AML-193 (cell line): ENCODE data around the gene PDZD4.

Experiments
- DNase-seq, 2 experiments: peaks; one replicate each; lab custom pipeline; 2025; lab: John Stamatoyannopoulos, UW

Gene PDZD4

DNA sequence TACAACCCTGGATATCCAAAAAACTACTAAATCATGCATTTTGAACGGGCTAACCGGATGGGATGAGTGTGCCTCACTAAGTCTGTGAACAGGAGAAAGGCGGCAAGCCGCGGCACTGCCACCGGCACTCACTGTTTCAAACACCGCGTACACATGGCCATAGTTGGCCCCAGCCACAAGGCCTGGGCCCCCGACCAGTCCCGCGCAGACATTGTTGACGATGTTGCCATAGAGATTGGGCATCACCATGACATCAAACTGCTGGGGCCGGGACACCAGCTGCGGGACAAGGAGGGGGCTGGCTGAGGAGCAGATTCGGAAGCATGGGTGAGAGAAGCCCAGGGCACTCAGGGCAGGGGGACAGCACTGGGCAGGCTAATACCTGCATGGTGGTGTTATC is 43.7 kb downstream of the PDZD4 start:
- no peak for DNase-seq

DNA sequence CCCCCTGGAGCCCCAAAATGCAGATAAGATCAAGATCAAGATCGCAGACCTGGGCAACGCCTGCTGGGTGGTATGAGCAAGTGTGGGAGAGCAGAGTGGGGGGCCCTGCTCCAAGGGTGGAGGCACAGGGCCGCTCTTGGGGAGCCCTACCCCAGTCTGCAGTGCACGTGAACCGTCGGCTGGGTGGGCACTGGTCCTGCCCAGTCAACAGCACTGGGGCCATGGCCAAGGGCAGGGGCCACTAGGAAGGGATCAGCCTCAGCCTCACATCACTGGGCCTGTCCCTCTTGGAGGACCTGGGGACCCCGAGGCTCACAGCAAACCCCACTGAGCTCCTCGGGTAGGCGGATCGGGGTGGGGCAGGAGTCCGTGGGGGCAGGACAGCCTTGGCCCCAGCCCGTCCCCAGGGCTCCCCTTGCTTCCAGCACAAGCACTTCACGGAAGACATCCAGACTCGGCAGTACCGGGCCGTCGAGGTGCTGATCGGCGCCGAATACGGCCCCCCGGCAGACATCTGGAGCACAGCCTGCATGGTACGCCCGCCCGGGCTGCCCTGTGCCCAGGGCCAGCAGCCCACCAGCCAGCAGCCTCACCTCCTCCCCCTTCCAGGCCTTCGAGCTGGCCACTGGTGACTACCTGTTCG is 45.9 kb downstream of the PDZD4 start:
- no peak for DNase-seq

DNA sequence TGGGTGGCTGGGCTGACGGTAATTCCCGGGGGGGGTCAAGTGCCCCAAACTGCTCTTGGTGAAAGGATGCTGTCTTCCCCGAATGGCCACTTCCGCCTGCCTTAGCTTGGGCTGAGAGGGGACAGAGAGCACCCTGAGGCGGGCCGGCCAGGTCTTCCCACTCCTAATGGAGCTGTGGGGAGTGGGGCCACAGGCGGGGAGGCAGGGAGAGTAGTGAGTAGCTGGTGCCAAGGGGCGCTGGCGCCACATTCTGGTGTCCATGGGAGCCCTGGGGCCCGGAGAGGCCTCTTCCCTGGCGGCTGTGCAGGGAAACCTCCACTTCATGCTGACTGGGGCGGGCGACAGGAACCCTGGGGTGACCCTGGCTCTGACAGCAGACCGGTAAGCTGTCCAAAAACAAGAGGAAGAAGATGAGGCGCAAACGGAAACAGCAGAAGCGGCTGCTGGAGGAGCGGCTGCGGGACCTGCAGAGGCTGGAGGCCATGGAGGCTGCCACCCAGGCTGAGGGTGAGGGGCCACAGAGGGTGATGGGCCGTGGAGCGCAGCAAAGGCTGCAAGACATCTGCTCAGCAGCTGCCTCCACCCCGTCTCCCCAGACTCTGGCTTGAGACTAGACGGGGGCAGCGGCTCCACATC is 46.8 kb downstream of the PDZD4 start:
- DNase-seq, result no peak

DNA sequence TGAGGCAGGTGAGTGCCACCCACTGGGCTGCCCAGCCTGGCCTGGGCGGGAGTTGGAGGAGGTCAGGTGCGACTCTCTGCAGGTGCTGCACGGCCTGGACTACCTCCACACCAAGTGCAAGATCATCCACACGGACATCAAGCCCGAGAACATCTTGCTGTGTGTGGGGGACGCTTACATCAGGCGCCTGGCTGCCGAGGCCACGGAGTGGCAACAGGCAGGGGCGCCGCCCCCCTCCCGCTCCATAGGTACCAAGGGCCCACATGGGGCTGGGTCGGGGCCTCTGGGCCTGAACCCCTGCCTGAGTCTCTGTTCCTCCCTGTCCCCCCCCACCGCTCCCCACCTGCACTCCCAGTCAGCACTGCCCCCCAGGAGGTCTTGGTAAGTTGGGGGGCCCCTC is 47.5 kb downstream of the PDZD4 start:
- DNase-seq, result no peak

DNA sequence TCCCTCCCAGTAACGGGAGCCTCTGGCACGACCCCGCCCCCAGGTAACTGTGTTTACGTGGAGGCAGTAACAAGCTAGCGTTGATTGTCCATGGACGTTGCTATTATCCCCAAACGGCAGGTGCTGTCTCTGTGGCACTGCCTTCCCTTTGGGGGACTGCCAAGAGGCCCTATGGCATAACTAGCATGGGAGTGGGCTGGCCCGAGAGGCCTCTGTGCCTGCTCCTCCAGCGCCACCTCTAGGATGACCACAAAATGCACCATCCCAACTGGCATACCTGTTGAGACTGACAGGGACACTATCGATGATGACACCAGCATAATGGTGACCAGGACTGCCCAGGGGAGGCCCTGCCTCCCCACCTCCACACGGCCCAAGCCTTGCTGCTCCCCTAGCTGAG is 48.0 kb downstream of the PDZD4 start:
- no peak for DNase-seq

DNA sequence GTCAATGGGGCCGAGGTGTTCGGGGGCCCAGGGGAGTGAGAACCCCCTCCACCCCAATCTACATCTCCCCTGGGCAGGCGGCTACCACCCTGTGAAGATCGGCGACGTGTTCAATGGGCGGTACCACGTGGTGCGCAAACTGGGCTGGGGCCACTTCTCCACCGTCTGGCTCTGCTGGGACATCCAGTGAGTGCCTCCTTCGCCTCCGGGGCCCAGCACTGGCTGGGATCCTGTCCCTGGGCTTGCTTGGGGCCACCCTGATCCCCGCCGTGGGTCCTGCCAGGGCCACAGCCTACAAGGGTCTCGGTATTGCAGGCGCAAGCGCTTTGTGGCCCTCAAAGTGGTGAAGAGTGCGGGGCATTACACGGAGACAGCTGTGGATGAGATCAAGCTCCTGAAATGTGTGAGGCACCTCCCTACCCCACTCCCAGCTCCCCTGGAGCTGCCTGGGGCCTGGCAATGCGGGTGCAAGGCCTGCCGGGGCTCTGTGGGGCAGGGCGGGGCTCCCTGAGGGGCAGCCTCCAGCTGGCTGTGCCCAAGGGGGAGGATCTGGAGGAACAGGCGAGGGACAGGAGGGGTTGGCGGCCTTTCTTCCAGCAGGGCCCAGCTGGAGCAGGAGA is 48.8 kb downstream of the PDZD4 start:
- no peak for DNase-seq

DNA sequence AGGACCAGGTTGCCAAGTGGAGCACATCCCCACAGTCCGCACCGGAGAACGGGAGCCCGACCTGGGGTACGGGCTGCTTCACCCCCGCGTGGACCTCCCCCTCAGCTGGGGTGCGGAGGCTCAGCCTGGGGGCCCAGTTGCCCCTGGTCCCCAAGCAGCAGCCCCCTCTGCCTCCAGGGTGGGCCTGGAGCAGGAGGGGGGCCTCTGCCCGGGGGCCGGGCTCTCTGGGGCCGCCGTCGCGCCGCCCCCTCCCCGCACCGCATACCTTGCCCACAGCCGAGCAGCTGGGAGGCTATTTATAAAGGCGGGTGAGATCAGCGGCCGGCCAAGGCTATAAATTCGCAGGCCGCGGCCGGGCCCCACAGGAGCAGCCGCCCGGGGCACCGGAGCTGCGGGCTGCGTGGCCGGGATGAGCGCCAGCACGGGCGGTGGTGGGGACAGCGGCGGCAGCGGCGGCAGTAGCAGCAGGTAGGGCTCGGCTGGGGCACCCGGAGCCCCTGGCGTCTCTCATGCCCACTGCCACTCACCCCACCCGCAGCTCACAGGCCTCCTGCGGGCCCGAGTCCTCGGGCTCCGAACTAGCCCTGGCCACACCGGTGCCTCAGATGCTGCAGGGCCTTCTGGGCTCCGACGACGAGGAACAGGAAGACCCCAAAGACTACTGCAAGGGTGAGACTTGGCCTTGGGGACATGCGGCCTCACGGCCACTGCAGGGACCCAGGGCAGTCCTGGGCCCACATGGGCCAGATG is 49.5 kb downstream of the PDZD4 start, which contains the start of gene SRPK3:
SRPK3 (plus strand) TSS at position 364 of the 750 bp plus-strand sequence; CDS start at position 410, 46 bp downstream.
- DNase-seq, result no peak

DNA sequence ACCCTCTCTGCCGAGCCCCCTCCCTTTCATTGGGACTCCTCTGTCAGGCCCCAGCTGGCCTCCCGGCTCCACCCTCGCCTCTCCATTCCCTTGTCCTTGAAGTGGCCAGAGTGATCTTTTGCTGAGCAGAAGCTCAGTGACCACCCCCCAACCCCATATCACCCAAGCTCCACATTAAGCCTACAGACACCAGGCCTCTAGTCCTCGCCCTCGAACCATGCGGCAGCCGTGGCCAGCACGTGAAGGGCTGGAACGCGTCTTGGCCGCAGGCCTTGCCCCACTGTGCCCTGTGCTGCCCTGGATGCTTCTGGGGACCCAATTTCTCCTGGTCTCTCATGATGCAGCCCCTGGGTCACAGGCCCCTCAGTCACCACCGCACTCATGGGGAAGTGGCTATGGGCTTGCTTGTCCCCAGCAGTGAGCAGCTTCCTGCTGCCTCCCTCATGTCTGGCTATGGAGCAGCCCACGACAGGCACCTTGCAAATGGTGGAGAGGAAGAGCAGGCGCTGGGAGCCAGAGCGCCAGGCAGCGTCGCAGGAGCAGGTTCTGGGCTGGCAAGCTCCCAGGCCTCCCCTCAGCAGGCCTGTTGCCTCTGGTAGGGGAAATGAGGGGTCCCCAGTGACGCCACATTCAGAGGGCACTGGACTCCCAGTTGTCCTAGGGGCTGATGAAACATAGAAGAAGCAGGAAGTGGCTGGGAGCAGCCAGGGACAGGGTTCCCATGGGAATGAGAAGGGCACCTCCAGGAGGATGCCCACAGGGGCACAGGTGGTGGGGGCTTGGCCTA is 50.3 kb downstream of the PDZD4 start:
- DNase-seq, result no peak

DNA sequence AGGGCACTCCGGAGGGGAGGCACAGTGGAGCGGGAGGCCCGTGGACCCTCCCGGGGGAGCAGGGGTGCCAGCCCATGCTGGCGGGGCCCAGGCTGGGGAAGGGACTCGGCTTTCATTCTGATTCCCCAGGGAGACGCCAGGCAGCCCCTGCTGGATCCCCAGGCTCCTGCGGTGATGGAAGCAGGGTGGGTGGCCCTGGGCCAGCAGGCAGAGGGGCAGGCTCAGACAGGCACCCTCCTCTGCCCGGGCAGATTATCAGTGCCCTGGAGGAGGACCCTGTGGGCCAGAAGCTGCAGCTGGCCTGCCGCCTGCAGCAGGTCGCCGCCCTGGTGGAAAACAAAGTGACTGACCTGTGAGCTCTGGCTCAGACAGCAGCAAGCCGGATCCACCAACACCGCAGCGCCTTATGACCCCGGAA is 51.7 kb downstream of the PDZD4 start:
- DNase-seq, result no peak

DNA sequence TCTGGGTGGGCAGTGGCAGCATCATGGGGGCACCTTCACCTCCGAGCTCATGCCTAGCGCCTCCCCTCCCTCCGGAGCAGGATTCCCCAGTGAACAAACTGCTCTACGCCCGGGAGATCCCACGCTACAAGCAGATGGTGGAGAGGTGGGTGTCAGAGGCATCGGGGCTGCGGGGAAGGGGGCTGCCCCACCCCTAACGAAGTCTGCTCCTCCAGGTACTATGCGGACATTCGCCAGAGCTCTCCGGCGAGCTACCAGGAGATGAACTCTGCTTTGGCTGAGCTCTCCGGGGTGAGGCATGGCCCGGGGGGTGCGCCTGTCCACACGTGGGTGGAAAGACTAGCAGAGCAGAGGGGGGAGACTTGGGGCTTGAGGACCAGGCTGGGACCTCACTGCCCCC is 52.2 kb downstream of the PDZD4 start:
- DNase-seq, result no peak

DNA sequence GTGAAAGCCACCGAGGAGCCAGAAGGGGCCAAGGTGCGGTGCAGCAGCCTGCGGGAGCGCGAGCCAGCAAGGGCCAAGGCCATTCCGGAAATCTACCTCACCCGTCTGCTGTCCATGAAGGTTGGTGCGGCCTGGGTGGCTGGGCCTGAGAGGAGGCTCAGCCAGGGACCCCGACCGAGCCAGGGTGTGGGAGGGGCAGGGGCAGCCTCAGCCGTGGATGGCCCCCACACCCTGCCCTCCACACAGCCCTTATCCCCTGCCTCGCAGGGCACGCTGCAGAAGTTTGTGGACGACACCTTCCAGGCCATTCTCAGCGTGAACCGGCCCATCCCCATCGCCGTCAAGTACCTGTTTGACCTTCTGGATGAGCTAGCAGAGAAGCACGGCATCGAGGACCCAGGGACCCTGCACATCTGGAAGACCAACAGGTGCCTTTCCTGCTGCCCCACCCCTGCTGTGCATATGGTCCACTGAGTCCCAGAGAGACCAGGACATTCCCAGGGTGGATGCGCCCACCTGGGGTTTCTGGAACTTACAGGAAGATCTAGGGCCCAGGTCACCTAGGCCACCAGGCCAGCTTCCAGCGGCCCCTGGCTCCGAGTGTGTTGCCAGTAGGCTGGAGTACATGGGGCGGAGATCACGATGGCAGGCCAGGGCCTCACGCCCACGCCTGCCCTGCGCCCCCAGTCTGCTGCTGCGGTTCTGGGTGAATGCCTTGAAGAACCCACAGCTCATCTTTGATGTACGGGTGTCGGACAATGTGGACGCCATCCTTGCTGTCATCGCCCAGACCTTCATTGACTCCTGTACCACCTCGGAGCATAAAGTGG is 52.9 kb downstream of the PDZD4 start:
- DNase-seq, result no peak

DNA sequence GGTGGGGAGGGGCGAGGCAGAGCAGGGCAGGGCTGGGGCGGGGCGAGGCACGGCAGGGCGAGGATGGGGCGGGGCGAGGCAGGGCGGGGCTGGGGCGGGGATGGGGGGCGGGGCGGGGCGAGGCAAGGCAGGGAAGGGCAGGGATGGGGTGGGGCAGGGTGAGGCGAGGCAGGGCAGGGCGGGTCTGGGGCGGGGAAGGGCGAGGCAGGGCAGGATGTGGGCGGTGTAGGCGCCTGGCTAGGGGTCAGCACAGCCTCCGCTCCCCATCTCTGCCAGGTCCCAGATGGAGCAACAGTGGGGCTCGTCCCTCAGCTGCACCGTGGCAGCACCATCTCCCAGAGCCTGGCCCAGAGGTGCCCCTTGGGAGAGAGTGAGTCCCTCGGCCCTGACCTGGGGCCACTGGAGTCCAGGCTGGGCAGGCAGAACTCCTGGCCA is 53.7 kb downstream of the PDZD4 start:
- DNase-seq, result no peak

DNA sequence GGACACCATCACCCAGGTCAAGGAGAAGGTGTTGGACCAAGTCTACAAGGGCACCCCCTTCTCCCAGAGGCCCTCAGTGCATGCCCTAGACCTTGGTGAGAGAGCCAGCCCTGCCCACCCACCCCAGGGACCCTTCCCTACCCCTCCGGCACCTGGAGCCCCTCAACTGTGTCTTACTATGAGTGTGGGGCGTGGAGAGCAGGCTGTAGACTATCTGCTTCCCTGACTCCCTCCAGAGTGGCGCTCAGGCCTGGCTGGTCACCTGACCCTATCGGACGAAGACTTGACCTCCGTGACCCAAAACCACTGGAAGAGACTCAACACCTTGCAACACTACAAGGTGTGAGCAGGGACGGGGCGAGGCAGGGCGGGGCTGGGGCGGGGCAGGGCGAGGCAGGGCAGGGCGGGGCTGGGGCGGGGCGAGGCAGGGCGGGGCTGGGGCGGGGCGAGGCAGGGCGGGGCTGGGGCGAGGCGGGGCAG is 54.2 kb downstream of the PDZD4 start:
- no peak for DNase-seq

DNA sequence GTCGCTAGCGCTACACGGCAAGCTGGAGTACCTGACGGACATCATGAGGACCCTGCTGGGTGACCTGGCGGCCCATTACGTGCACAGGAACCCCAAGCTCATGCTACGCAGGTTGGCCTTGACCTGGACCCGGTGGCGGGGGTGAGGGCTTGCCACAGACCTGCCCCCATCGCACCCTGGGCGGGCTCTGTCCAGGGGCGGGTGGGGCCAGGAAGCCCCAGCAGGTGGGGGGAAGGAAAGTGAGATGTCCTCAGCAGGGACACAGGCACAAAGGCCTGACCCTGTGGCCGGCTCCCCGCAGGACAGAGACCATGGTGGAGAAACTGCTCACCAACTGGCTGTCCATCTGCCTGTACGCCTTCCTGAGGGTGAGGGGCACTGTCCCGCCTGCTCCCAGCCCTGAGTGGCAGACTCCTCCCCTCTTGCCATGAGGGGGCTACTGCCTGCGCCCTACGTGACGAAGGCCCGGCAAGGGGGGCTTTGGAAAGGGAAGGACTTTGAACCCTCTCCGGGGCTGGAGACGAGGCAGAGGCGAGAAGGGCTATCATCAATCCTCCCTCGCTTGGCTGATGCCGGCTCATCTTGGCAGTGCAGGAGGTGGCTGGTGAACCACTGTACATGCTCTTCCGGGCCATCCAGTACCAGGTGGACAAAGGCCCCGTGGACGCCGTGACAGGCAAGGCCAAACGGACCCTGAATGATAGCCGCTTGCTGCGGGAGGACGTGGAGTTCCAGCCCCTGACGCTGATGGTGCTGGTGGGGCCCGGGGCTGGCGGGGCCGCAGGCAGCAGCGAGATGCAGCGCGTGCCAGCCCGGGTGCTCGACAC is 54.8 kb downstream of the PDZD4 start:
- DNase-seq, result no peak

DNA sequence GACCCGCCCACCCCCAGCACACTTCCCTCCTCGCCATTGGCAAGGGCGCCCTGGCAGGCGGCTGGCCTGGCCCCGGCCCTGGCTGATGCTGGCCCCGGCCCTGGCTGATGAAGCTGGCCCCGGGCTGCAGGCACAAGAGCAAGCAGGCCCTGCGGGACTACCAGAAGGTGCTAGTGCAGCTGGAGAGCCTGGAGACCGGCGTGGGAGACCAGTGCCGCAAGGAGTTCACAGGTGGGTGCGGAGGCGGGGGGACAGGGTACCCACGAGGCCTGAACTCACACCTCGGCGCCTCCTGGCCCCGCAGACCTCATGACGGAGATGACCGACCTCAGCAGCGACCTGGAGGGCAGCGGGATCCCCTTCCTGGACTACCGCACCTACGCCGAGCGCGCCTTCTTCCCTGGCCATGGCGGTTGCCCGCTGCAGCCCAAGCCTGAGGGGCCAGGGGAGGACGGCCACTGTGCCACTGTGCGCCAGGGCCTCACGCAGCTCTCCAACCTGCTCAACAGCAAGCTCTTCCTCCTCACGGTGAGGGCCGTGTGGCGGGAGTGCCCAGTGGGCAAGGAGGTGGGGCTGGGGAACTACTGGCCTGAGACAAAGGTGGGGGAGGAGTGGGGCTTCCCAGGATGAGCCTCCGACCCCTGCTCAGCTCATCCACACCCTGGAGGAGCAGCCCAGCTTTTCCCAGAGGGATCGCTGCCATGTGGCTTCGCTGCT is 55.6 kb downstream of the PDZD4 start:
- no peak for DNase-seq

DNA sequence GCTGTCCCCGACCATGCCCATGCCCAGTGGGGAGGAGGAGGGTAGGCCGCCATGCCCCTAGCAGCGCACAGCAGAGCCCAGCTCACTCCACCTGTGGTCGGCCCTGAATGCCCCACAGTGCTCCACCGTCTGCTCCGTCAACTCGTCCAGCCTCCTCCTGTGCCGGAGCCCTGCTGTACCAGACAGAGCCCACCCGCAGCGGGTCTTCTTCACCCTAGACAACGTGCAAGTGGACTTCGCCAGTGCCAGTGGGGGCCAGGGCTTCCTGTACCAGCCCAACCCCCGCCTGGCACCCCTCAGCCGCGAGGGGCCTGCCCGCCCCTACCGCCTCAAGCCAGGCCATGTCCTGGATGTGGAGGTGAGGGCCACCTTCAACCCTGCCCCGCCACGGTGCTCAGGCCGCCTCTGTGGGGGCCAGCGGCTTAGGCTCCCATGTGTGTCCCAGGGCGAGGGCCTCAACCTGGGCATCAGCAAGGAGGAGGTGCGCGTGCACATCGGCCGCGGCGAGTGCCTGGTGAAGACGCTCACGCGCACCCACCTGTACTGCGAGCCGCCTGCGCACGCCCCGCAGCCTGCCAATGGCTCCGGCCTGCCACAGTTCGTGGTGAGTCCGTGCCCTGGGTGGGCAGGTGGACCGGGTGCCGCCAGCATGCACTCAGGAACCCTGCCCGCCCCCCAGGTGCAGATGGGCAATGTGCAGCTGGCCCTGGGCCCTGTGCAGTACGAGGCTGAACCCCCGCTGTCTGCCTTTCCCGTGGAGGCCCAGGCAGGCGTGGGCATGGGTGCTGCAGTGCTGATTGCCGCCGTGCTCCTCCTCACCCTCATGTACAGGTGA is 56.4 kb downstream of the PDZD4 start:
- DNase-seq, result no peak

DNA sequence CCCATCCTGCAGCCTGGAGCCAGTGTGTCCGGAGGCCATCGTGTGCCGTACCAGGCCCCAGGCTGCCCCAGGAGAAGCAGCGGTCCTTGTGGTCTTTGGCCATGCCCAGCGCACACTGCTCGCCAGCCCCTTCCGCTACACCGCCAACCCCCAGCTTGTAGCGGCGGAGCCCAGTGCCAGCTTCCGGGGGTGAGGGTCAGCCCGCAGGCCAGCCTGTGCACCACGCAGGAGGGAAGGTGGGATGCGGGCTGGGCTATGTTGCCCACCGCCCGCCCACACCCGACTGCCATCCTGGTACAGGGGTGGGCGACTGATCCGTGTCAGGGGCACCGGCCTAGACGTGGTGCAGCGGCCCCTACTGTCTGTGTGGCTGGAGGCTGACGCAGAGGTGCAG is 57.1 kb downstream of the PDZD4 start:
- no peak for DNase-seq
